OCI-LY7 (cell line): ENCODE measurements around the gene CCDC178. TPM values are rescaled to one million over a fixed set of nuclear protein-coding genes. Genes with fewer than 3 reads are reported as not detected.

Source experiments
- BruUV-seq: library from RNA; stranded (reverse); fragments of 400-500 nt; replicated peaks from 2 replicates; lab custom pipeline; 2021; lab: Mats Ljungman, UMichigan
- CTCF ChIA-PET: fragments of 300-600 bp; sonication (Branson Sonifier 250); formaldehyde crosslinking; loops from one replicate; lab custom pipeline; 2022; ENCODE audit warnings: antibody characterized with exemption; ENCODE audit not compliant: unreplicated experiment; lab: Charles Lee
- POLR2A ChIA-PET: fragments of 300-600 bp; sonication (Branson Sonifier 250); formaldehyde crosslinking; loops from one replicate; lab custom pipeline; 2022; ENCODE audit warnings: antibody characterized with exemption; lab: Charles Lee
- DNase-seq: peaks from one replicate; pipeline ENCODE4 v3.0.0-alpha.2; 2015; ENCODE audit warnings: low spot score
- H2AFZ ChIP-seq: fragments of 200-600 bp; sonication (generic), shearing (Covaris generic); 2 replicates; pipeline ENCODE4 v1.6.1; 2014; ENCODE audit warnings: mild to moderate bottlenecking, antibody characterized with exemption, low read length, moderate library complexity
- H3K27ac ChIP-seq: fragments of 200-600 bp; sonication (generic); 2 replicates; pipeline ENCODE4 v1.5.1; 2014; ENCODE audit warnings: mixed run types, low read depth, mild to moderate bottlenecking, moderate library complexity, low read length, inconsistent platforms; ENCODE audit not compliant: poor library complexity, severe bottlenecking
- H3K36me3 ChIP-seq: fragments of 200-600 bp; sonication (generic); 2 replicates; pipeline ENCODE4 v1.6.1; 2014; ENCODE audit warnings: mild to moderate bottlenecking, antibody characterized with exemption, low read length, moderate library complexity, mixed read lengths; ENCODE audit not compliant: insufficient read depth
- H3K4me1 ChIP-seq: fragments of 200-600 bp; sonication (generic); 2 replicates; pipeline ENCODE4 v1.5.1; 2014; ENCODE audit warnings: mild to moderate bottlenecking, low read length; ENCODE audit not compliant: insufficient read depth, poor library complexity, severe bottlenecking
- H3K4me2 ChIP-seq: fragments of 200-600 bp; sonication (generic); 2 replicates; pipeline ENCODE4 v1.6.1; 2014; ENCODE audit warnings: mild to moderate bottlenecking, low read length
- H3K4me3 ChIP-seq: fragments of 200-600 bp; sonication (generic); 2 replicates; pipeline ENCODE4 v1.5.1; 2014; ENCODE audit warnings: mild to moderate bottlenecking, low read depth, low read length; ENCODE audit not compliant: poor library complexity, severe bottlenecking
- H3K79me2 ChIP-seq: fragments of 200-600 bp; sonication (generic); 2 replicates; pipeline ENCODE4 v1.6.1; 2016; ENCODE audit warnings: low read depth, mild to moderate bottlenecking, low read length, moderate library complexity, mixed read lengths; ENCODE audit not compliant: insufficient read depth
- H3K9me2 ChIP-seq: fragments of 200-600 bp; sonication (generic); 2 replicates; pipeline ENCODE4 v1.6.1; 2016; ENCODE audit warnings: mild to moderate bottlenecking, low read length, mixed read lengths; ENCODE audit not compliant: insufficient read depth
- H3K9me3 ChIP-seq: fragments of 200-600 bp; sonication (generic); 2 replicates; pipeline ENCODE4 v1.6.1; 2014; ENCODE audit warnings: mild to moderate bottlenecking, mixed run types, low read length, mixed read lengths
- H4K20me1 ChIP-seq: fragments of 200-600 bp; sonication (generic); 2 replicates; pipeline ENCODE4 v1.6.1; 2014; ENCODE audit warnings: mild to moderate bottlenecking, antibody characterized with exemption, low read length, moderate library complexity, mixed read lengths; ENCODE audit not compliant: insufficient read depth
- CTCF ChIP-seq: fragments of 200-600 bp; sonication (generic); conservative IDR thresholded peaks from 2 replicates; pipeline ENCODE4 v1.5.1; 2014; ENCODE audit warnings: mild to moderate bottlenecking, antibody characterized with exemption, low read length, moderate library complexity, mixed read lengths
- EZH2phosphoT487 ChIP-seq: fragments of 200-600 bp; sonication (generic); IDR thresholded peaks from 2 replicates; pipeline ENCODE4 v1.6.1; 2018; ENCODE audit warnings: low read depth, borderline replicate concordance, mild to moderate bottlenecking, mixed run types, antibody characterized with exemption, low read length, moderate library complexity, mixed read lengths
- intact Hi-C: fragments of 100-400 bp; cut with micrococcal nuclease; formaldehyde crosslinking; loops from one replicate; pipeline ENCODE4 v1.10.0; 2022; ENCODE audit not compliant: unreplicated experiment
- total RNA-seq, 2 experiments: library from RNA; depleted of rRNA in 1 of 2; stranded (reverse); fragments of >200 nt in 1 of 2; shearing (Covaris generic) in 1 of 2; gene quantifications; 2 replicates each; pipeline ENCODE4 v1.2.3, GENCODE V29; 2014 to 2022

The CCDC178 gene
- total RNA-seq, 2 experiments from 2014 or later: not detected

GRCh38 chr18:33432857-33433256 is 7.7 kb downstream of the CCDC178 start:
- ChIA-PET POLR2A (interaction anchor here (1.0 kb wide), 1 partner anchor 8 kb away, joined by 6 read pairs; no protein-coding TSS in a partner anchor), CTCF (no interaction called here)
- Histone ChIP-seq H3K4me2 (no peak overlapping the region), H3K9me3 (no peaks in the 10 kb centered on the region), H3K79me2 (no peaks in the 10 kb centered on the region), H3K4me1 (no peaks in the 10 kb centered on the region), H4K20me1 (no peaks in the 10 kb centered on the region), H3K36me3 (no peaks in the 10 kb centered on the region), H2AFZ (no peak overlapping the region), H3K4me3 (no peak overlapping the region), H3K27ac (no peak overlapping the region), H3K9me2 (no peaks in the 10 kb centered on the region)
- TF ChIP-seq CTCF (no peak), EZH2phosphoT487 (no peak)
- intact Hi-C loops: no loop called here
- BruUV-seq: no TSS peak
- DNase-seq: no peak

GRCh38 chr18:33427549-33427948 is 13.0 kb downstream of the CCDC178 start:
- TF ChIP-seq CTCF (no peak), EZH2phosphoT487 (no peak)
- Histone ChIP-seq H3K9me2 (no peaks in the 10 kb centered on the region), H3K9me3 (no peaks in the 10 kb centered on the region), H3K36me3 (no peaks in the 10 kb centered on the region), H3K79me2 (no peaks in the 10 kb centered on the region), H3K27ac (no peak overlapping the region), H2AFZ (no peak overlapping the region), H3K4me2 (no peak overlapping the region), H3K4me1 (no peaks in the 10 kb centered on the region), H4K20me1 (no peaks in the 10 kb centered on the region), H3K4me3 (no peak overlapping the region)
- ChIA-PET CTCF (no interaction called here), POLR2A (no interaction called here)
- DNase-seq: no peak
- intact Hi-C loops: no loop called here
- BruUV-seq: no TSS peak

GRCh38 chr18:33424266-33424946 is 16.1 kb downstream of the CCDC178 start:
- H3K79me2 ChIP-seq: no peaks in the 10 kb centered on the region
- no peak overlapping the region for H2AFZ ChIP-seq
- H3K4me1 ChIP-seq: no peaks in the 10 kb centered on the region
- TF ChIP-seq EZH2phosphoT487 (no peak), CTCF (no peak)
- H3K9me3 ChIP-seq: no peaks in the 10 kb centered on the region
- no peak overlapping the region for H3K27ac ChIP-seq
- ChIA-PET POLR2A (interaction anchor here (1.3 kb wide), 1 partner anchor 9 kb away, joined by 6 read pairs; no protein-coding TSS in a partner anchor), CTCF (no interaction called here)
- BruUV-seq: no TSS peak
- no peak overlapping the region for H3K4me2 ChIP-seq
- H3K9me2 ChIP-seq: no peaks in the 10 kb centered on the region
- no peaks in the 10 kb centered on the region for H3K36me3 ChIP-seq
- intact Hi-C loops: no loop called here
- no peaks in the 10 kb centered on the region for H4K20me1 ChIP-seq
- DNase-seq: no peak
- H3K4me3 ChIP-seq: no peak overlapping the region
